GM21619 (cell line): ENCODE measurements around the gene NABP1.

Source experiments
- ATAC-seq: cut with Tn5 transposase; IDR thresholded peaks from one replicate; pipeline ENCODE4 v1.9.1; 2021; ENCODE audit not compliant: unreplicated experiment

Gene NABP1

GRCh38 chr2:191646163-191646902 is 31.6 kb upstream of the NABP1 start:
- ATAC-seq = no peak

GRCh38 chr2:191649519-191649918 is 28.4 kb upstream of the NABP1 start:
- no peak for ATAC-seq

- peak; percentile 99 for ATAC-seq
Measured at GRCh38 chr2:191650896-191651773, 26.8 kb upstream of the NABP1 start.

DNA sequence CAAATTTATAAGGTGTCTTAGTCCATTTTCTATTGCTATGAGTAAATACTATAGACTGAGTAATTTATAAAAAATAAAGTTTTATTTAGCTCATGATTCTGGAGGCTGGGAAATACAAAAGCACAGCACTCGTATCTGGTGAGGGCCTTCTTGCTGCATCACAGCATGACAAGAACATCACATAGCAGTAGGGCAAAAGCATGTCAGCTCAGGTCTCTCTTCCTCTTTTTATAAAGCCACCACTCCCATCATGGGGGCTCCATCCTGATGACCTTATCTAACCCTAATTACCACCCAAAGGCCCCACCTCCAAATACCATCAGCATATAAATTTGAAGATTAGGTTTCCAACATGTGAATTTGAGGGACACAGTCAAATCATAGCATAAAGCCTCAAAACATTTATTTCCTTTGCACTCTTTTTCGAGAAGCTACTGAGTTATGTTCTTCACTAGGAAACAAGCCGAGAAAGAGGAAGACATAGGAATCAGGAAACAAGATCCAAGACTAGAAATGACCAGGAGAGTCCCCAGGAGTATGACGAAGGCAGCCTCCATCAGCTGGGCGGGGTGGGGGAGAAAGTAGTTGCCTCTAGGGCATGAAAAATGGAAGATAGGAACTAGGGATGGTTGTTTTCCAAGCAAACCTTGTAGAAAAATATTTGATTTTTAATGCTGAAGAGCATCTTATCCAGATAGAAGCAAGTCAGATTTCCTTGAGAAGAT is 24.1 kb upstream of the NABP1 start:
- no peak for ATAC-seq

- no peak for ATAC-seq
Measured at GRCh38 chr2:191656391-191656790, 21.5 kb upstream of the NABP1 start.

GRCh38 chr2:191656792-191657191 is 21.1 kb upstream of the NABP1 start:
- no peak for ATAC-seq

DNA sequence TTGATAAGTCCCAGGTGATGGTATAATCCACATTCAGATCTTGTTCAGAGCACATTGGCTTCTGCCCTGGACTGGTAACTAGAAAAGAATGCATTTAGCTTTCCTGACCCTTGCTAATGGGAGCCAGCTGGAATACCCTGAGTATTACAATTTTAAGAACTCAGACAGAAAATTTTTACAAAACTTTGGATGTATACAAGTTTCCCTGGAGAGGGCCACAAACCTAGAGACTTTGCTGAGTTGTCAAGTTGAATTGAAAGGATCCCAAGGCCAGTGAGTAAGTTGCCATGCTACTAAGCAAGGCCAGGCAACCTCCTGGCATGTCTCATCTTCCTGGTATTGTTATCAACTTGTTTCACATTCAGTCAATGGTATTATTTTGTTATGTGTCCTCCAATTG is 20.0 kb upstream of the NABP1 start:
- no peak for ATAC-seq

DNA sequence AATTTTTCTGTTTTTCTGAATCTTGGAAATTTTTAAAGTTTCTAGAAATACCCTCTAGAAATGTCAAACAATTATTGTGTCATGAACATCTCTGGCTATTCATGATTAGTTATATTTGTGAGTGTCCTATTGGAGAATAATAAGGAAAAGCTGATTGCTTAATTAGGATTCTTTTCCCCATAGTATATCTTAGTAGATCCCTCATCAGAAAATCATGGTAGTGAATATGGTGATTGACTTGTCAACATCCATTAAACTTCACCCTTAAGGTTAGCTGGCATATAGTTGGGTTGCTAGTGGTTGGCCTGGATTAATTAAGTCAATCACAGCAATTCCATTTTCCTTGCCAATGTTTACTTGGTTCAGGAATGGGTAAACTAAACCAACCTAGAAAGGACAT is 18.7 kb upstream of the NABP1 start:
- no peak for ATAC-seq

DNA sequence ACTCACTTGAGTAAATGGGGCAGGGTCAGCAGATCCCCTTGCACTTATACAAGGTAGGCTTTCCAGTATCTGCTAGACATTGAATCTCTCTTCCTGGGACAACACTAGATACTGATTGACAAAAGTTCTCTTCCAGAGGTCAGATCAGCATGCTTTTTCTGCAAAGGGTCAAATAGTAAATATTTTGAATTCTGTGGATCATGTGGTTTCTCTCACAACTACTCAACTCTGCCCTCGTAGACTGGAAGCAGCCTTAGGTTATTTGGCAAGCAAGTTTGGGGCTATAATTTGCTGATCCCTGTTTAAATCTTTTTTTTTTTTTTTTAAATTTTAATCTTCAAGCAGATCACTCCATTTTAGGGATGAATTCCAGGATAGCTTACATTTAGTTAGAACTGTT is 17.4 kb upstream of the NABP1 start:
- no peak for ATAC-seq

GRCh38 chr2:191661097-191661924 is 16.6 kb upstream of the NABP1 start:
- peak; percentile 36 for ATAC-seq

- ATAC-seq = no peak
Measured at GRCh38 chr2:191664823-191665677, 12.9 kb upstream of the NABP1 start.

GRCh38 chr2:191666226-191666625 is 11.7 kb upstream of the NABP1 start:
- ATAC-seq = no peak

GRCh38 chr2:191666732-191667131 is 11.2 kb upstream of the NABP1 start:
- peak; percentile 66 for ATAC-seq

DNA sequence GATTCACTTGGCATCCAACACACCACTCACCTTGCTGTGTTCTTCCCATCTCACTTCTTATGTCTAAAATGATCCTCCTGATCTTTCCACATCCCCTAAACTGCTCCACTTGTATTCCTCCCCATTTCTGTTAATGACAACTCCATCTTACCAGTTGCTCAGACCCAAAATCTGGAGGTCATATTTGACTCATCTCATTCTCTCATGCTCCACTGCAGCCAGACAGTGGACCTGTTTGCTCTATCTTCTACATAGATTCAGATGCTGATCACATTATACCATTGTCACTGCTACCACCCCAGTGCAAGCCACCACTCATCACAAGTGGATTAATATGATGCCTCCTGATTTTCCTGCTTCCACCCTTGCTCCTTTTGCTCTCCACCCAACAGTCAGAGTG is 7.9 kb upstream of the NABP1 start:
- ATAC-seq = peak; percentile 58

DNA sequence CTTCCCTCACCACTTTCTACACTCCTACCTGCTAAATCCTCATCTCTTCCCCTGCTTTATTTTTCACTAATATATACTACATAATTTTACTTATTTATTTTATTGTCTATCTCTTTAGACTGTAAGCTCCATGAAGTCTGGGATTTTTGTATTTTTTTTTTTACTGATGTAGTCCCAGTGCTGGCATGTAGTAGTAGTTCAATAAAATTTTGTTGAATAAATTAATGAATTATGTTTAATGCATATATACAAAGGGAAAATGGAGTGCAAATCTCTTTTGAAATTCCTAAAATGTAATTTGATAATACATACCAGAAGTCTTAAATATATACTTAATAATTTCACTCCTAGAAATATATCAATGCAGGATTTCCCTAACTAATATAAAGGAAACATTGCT is 7.1 kb upstream of the NABP1 start:
- ATAC-seq = no peak

DNA sequence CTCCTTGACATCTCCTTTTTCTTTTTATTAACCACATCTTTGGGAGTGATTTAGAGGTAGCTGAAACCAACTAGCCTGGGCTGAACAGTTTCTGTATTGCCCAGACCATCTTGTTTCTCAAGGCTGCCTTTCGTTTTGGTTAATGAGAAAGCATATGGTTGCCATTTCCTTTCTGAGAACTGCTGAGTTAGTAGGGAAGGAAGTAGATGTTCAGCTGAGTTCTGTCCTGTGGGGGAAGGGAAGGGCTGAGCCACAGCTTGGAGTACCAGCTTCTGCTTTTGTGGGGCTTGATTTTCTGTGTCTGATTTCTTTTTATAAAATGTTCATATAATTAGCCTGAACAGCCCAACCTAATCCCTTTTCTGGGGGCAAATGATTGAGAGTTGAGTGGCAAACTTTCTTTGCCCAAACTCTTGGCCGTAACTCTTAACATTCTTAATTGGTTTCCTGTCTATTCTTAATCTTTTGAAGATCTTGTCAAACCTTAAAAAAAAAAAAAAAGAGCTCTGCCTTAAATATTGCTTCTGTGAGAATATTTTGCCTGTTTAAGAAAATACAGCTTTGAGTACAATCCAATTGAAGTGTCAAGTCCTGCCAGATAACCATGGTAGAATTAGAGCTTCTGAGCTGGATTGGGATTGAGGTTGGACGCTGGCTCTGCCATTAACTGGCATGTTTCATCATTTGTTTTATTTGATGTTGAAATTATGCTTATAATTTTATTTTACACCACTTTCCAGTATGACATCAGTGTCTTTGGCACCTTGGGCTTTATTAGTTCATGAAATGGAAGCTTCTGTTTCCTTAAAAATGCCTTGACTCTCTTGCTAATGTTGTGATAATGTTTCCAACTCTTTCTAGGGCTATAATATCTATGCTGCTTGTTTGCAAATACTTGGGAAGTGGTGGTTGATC is 1.9 kb upstream of the NABP1 start:
- peak; percentile 60 for ATAC-seq

DNA sequence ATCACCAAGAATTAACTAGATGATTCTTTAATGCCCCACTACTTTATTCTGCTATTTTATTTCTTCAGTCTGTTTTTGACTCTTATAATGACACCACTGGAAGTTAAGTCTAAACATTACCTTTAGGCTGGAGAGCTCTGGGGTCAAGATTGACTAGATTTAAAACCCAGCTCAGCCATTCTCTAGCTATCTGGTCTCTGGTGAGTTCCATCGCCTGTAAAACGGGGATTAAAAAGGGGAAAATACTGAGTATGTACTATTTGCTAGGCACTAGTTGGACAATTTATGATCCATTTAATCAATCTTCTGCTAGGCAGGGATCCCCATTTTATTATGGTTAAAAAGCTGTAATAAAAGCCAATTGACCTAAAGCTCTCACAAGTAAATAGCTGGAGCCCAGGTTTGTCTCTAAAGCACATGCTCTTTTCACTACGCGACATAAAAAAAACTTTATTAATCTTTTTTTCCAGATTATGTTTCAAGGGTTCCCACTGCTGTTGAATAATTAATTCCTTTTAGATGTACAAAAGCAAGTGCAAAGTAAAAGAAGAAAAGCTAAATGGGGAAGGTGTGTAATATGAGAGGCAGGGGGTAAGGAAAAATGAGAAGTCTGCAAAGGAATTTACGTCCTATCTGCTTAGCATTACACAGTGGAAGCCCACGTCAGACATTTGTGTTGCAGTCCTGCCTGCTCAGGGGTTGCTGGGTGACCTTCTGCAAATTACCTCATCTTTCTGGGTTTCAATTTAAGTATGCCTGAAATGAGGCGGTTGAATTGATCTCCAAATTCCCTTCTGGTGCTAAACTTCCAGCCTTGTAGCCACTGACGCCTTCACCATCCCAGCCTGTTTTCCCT is 918 bp upstream of the NABP1 start:
- peak; percentile 23 for ATAC-seq
